ENCODE data around the gene GEMIN7. TPM values are rescaled to one million over a fixed set of nuclear protein-coding genes. Genes with fewer than 3 reads are reported as not detected.

The GEMIN7 gene
- total RNA-seq, 1 experiment from 2014 or later: 77.0 TPM

- no peak for DNase-seq
- Histone ChIP-seq H3K4me3 (ENCODE audit: insufficient read depth, low read depth, low read length) (no peak overlapping the region), H3K36me3 (replicated peaks; ENCODE audit: control insufficient read depth, insufficient read depth, low read length) (peaks cover 25% of the 10 kb centered on the region), H3K27me3 (ENCODE audit: control insufficient read depth, insufficient read depth, low read length) (no peaks in the 10 kb centered on the region)
Measured at GRCh38 chr19:45071545-45071938, 7.5 kb upstream of the GEMIN7 start.

GRCh38 chr19:45071969-45072790 lies 6.9 kb upstream of the GEMIN7 start:
- H3K36me3 ChIP-seq (replicated peaks; ENCODE audit: control insufficient read depth, insufficient read depth, low read length): peaks cover 23% of the 10 kb centered on the region
- no peaks in the 10 kb centered on the region for H3K27me3 ChIP-seq (ENCODE audit: control insufficient read depth, insufficient read depth, low read length)
- peak; percentile 71 for DNase-seq
- no peak overlapping the region for H3K4me3 ChIP-seq (ENCODE audit: insufficient read depth, low read depth, low read length)

- Histone ChIP-seq H3K4me3 (ENCODE audit: insufficient read depth, low read depth, low read length) (peak overlapping the region; percentile 86), H3K36me3 (replicated peaks; ENCODE audit: control insufficient read depth, insufficient read depth, low read length) (peaks cover 13% of the 10 kb centered on the region), H3K27me3 (ENCODE audit: control insufficient read depth, insufficient read depth, low read length) (no peaks in the 10 kb centered on the region)
- DNase-seq: peak; percentile 83
Measured at GRCh38 chr19:45074744-45075300, 4.2 kb upstream of the GEMIN7 start.

GRCh38 chr19:45075301-45076028 lies 3.6 kb upstream of the GEMIN7 start:
- DNase-seq: peak; percentile 94
- peak overlapping the region; percentile 86 for H3K4me3 ChIP-seq (ENCODE audit: insufficient read depth, low read depth, low read length)
- H3K36me3 ChIP-seq (replicated peaks; ENCODE audit: control insufficient read depth, insufficient read depth, low read length): peaks cover 7% of the 10 kb centered on the region
- H3K27me3 ChIP-seq (ENCODE audit: control insufficient read depth, insufficient read depth, low read length): no peaks in the 10 kb centered on the region

GRCh38 chr19:45076029-45076850 lies 2.8 kb upstream of the GEMIN7 start, which contains the start of gene ZNF296:
TSS of gene ZNF296 (minus strand) at chr19:45076478. CDS start at chr19:45076373, 105 bp downstream.
- Histone ChIP-seq H3K4me3 (ENCODE audit: insufficient read depth, low read depth, low read length) (peak within 1 kb of the TSS; percentile 86), H3K36me3 (replicated peaks; ENCODE audit: control insufficient read depth, insufficient read depth, low read length) (peaks cover 4% of the 10 kb centered on the region), H3K27me3 (ENCODE audit: control insufficient read depth, insufficient read depth, low read length) (no peaks in the 10 kb centered on the region)
- peak; percentile 98 for DNase-seq

- peaks cover 7% of the 10 kb centered on the region for H3K36me3 ChIP-seq (replicated peaks; ENCODE audit: control insufficient read depth, insufficient read depth, low read length)
- H3K27me3 ChIP-seq (ENCODE audit: control insufficient read depth, insufficient read depth, low read length): no peaks in the 10 kb centered on the region
- DNase-seq: peak; percentile 68
- peak overlapping the region; percentile 86; the same call in 1 of the 2 replicates for H3K4me3 ChIP-seq (ENCODE audit: insufficient read depth, low read depth, low read length)
Measured at GRCh38 chr19:45076851-45077730, 2.0 kb upstream of the GEMIN7 start.

GRCh38 chr19:45078390-45079062 lies 534 bp upstream of the GEMIN7 start:
- no peak for DNase-seq
- peaks cover 5% of the 10 kb centered on the region for H3K36me3 ChIP-seq (replicated peaks; ENCODE audit: control insufficient read depth, insufficient read depth, low read length)
- H3K4me3 ChIP-seq (ENCODE audit: insufficient read depth, low read depth, low read length): peak overlapping the region; percentile 72

GRCh38 chr19:45079911-45080370 lies 881 bp downstream of the GEMIN7 start:
- Histone ChIP-seq H3K36me3 (replicated peaks; ENCODE audit: control insufficient read depth, insufficient read depth, low read length) (peaks cover 5% of the 10 kb centered on the region), H3K27me3 (ENCODE audit: control insufficient read depth, insufficient read depth, low read length) (no peaks in the 10 kb centered on the region), H3K4me3 (ENCODE audit: insufficient read depth, low read depth, low read length) (peak overlapping the region; percentile 72)
- DNase-seq: peak; percentile 72

More at GRCh38 chr19:45078390-45079062, 534 bp upstream of the GEMIN7 start:
- H3K27me3 ChIP-seq (ENCODE audit: control insufficient read depth, insufficient read depth, low read length): no peaks in the 10 kb centered on the region

GRCh38 chr19:45082170-45082569 lies 3.1 kb downstream of the GEMIN7 start:
- Histone ChIP-seq H3K36me3 (replicated peaks; ENCODE audit: control insufficient read depth, insufficient read depth, low read length) (peaks cover 10% of the 10 kb centered on the region), H3K27me3 (ENCODE audit: control insufficient read depth, insufficient read depth, low read length) (no peaks in the 10 kb centered on the region), H3K4me3 (ENCODE audit: insufficient read depth, low read depth, low read length) (no peak overlapping the region)
- no peak for DNase-seq

GRCh38 chr19:45086480-45086879 lies 7.4 kb downstream of the GEMIN7 start:
- peaks cover 16% of the 10 kb centered on the region for H3K36me3 ChIP-seq (replicated peaks; ENCODE audit: control insufficient read depth, insufficient read depth, low read length)
- no peaks in the 10 kb centered on the region for H3K27me3 ChIP-seq (ENCODE audit: control insufficient read depth, insufficient read depth, low read length)
- no peak for DNase-seq

GRCh38 chr19:45087531-45087930 lies 8.5 kb downstream of the GEMIN7 start:
- H3K36me3 ChIP-seq (replicated peaks; ENCODE audit: control insufficient read depth, insufficient read depth, low read length): peaks cover 11% of the 10 kb centered on the region
- no peak for DNase-seq
- H3K4me3 ChIP-seq (ENCODE audit: insufficient read depth, low read depth, low read length): no peak overlapping the region
- H3K27me3 ChIP-seq (ENCODE audit: control insufficient read depth, insufficient read depth, low read length): no peaks in the 10 kb centered on the region

More at GRCh38 chr19:45086480-45086879, 7.4 kb downstream of the GEMIN7 start:
- no peak overlapping the region for H3K4me3 ChIP-seq (ENCODE audit: insufficient read depth, low read depth, low read length)

- peaks cover 11% of the 10 kb centered on the region for H3K36me3 ChIP-seq (replicated peaks; ENCODE audit: control insufficient read depth, insufficient read depth, low read length)
- no peak overlapping the region for H3K4me3 ChIP-seq (ENCODE audit: insufficient read depth, low read depth, low read length)
- peak; percentile 76 for DNase-seq
- H3K27me3 ChIP-seq (ENCODE audit: control insufficient read depth, insufficient read depth, low read length): no peaks in the 10 kb centered on the region
Measured at GRCh38 chr19:45090034-45090433, 11.0 kb downstream of the GEMIN7 start.

GRCh38 chr19:45090606-45091005 lies 11.5 kb downstream of the GEMIN7 start:
- Histone ChIP-seq H3K27me3 (ENCODE audit: control insufficient read depth, insufficient read depth, low read length) (no peaks in the 10 kb centered on the region), H3K36me3 (replicated peaks; ENCODE audit: control insufficient read depth, insufficient read depth, low read length) (peaks cover 7% of the 10 kb centered on the region), H3K4me3 (ENCODE audit: insufficient read depth, low read depth, low read length) (peak overlapping the region; percentile 10)
- DNase-seq: no peak

All from H7 (cell line).